ENCODE results near the gene S100A2.

DNA sequence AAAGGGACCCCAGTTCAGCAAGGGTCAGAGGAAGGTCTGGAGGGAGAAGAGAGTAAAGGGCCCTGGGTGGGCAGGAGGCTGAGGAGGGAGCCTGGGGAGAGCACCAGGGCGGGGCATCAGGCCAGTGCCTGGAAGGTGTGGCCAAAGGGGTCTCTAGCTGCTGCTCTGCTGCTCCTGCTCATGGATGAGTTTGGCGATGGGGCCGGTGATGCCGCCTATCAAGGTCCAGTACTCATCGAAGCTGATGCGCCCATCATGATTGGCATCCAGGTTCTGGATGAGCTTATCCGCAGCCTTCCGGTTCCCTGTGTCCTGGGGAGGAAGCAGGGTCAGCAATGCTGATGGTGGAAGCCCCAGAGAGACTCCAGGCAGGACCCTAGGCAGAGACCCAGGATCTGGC lies 41.7 kb upstream of the S100A2 start:
- TF ChIP-seq, protein P1, sequence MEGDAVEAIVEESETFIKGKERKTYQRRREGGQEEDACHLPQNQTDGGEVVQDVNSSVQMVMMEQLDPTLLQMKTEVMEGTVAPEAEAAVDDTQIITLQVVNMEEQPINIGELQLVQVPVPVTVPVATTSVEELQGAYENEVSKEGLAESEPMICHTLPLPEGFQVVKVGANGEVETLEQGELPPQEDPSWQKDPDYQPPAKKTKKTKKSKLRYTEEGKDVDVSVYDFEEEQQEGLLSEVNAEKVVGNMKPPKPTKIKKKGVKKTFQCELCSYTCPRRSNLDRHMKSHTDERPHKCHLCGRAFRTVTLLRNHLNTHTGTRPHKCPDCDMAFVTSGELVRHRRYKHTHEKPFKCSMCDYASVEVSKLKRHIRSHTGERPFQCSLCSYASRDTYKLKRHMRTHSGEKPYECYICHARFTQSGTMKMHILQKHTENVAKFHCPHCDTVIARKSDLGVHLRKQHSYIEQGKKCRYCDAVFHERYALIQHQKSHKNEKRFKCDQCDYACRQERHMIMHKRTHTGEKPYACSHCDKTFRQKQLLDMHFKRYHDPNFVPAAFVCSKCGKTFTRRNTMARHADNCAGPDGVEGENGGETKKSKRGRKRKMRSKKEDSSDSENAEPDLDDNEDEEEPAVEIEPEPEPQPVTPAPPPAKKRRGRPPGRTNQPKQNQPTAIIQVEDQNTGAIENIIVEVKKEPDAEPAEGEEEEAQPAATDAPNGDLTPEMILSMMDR (IDR thresholded peaks at IDR 0.05), result no peak
- no peak for TF ChIP-seq POLR2A (IDR thresholded peaks at IDR 0.05)

Measured in right lobe of liver (tissue), 4 donors.